ENCODE measurements around the gene CAMKK2. TPM values are rescaled to one million over a fixed set of nuclear protein-coding genes. Genes with fewer than 3 reads are reported as not detected.

Gene CAMKK2
- total RNA-seq, 2 experiments from 2014 or later = 21.1 to 27.6 TPM

GRCh38 chr12:121255433-121255832 lies 41.1 kb downstream of the CAMKK2 start:
- Histone ChIP-seq H3K9me2 (ENCODE audit: insufficient read depth, low read length) (no peaks in the 10 kb centered on the region), H3K4me2 (ENCODE audit: low read length) (no peak overlapping the region), H3K36me3 (ENCODE audit: insufficient read depth, low read length) (peaks cover 72% of the 10 kb centered on the region), H3K4me1 (ENCODE audit: insufficient read depth, low read length, poor library complexity, severe bottlenecking) (no peaks in the 10 kb centered on the region), H4K20me1 (ENCODE audit: insufficient read depth, low read length) (no peaks in the 10 kb centered on the region), H2AFZ (ENCODE audit: low read length) (no peak overlapping the region), H3K4me3 (ENCODE audit: low read depth, low read length, poor library complexity, severe bottlenecking) (no peak overlapping the region), H3K79me2 (ENCODE audit: insufficient read depth, low read depth, low read length) (no peaks in the 10 kb centered on the region), H3K27ac (ENCODE audit: low read depth, low read length, poor library complexity, severe bottlenecking) (no peak overlapping the region), H3K9me3 (ENCODE audit: low read length) (no peaks in the 10 kb centered on the region)
- DNase-seq (ENCODE audit: low spot score) = no peak
- intact Hi-C loops (cut with micrococcal nuclease; ENCODE audit: unreplicated experiment) = no loop called here
- ChIA-PET CTCF (ENCODE audit: unreplicated experiment) (no interaction called here), POLR2A (no interaction called here)
- no peak for TF ChIP-seq CTCF (conservative IDR thresholded peaks at IDR 0.05; ENCODE audit: low read length)
- TF ChIP-seq EZH2phosphoT487 (IDR thresholded peaks at IDR 0.05; ENCODE audit: borderline replicate concordance, low read depth, low read length) = no peak
- BruUV-seq (replicated peaks) = no TSS peak

- H3K79me2 ChIP-seq (ENCODE audit: insufficient read depth, low read depth, low read length) = no peaks in the 10 kb centered on the region
- CTCF ChIA-PET (ENCODE audit: unreplicated experiment) = no interaction called here
- H3K4me2 ChIP-seq (ENCODE audit: low read length) = no peak overlapping the region
- H4K20me1 ChIP-seq (ENCODE audit: insufficient read depth, low read length) = no peaks in the 10 kb centered on the region
- H3K27ac ChIP-seq (ENCODE audit: low read depth, low read length, poor library complexity, severe bottlenecking) = no peak overlapping the region
- BruUV-seq (replicated peaks) = no TSS peak
- no peak for DNase-seq (ENCODE audit: low spot score)
- no peaks in the 10 kb centered on the region for H3K9me3 ChIP-seq (ENCODE audit: low read length)
- H3K4me1 ChIP-seq (ENCODE audit: insufficient read depth, low read length, poor library complexity, severe bottlenecking) = no peaks in the 10 kb centered on the region
- POLR2A ChIA-PET = no interaction called here
- H2AFZ ChIP-seq (ENCODE audit: low read length) = no peak overlapping the region
- no peaks in the 10 kb centered on the region for H3K9me2 ChIP-seq (ENCODE audit: insufficient read depth, low read length)
- intact Hi-C loops (cut with micrococcal nuclease; ENCODE audit: unreplicated experiment) = no loop called here
- H3K36me3 ChIP-seq (ENCODE audit: insufficient read depth, low read length) = peaks cover 70% of the 10 kb centered on the region
- TF ChIP-seq CTCF (conservative IDR thresholded peaks at IDR 0.05; ENCODE audit: low read length) (no peak), EZH2phosphoT487 (IDR thresholded peaks at IDR 0.05; ENCODE audit: borderline replicate concordance, low read depth, low read length) (no peak)
- no peak overlapping the region for H3K4me3 ChIP-seq (ENCODE audit: low read depth, low read length, poor library complexity, severe bottlenecking)
These were observed 42.7 kb downstream of the CAMKK2 start for GRCh38 chr12:121253638-121254335.

- TF ChIP-seq CTCF (conservative IDR thresholded peaks at IDR 0.05; ENCODE audit: low read length) = no peak
- TF ChIP-seq EZH2phosphoT487 (IDR thresholded peaks at IDR 0.05; ENCODE audit: borderline replicate concordance, low read depth, low read length) = no peak
- POLR2A ChIA-PET = interaction anchor here (0.6 kb wide), 1 partner anchor 446 kb away, joined by 3 read pairs; no protein-coding TSS in a partner anchor
- H3K4me3 ChIP-seq (ENCODE audit: low read depth, low read length, poor library complexity, severe bottlenecking) = no peak overlapping the region
- no TSS peak for BruUV-seq (replicated peaks)
- H3K27ac ChIP-seq (ENCODE audit: low read depth, low read length, poor library complexity, severe bottlenecking) = no peak overlapping the region
- H3K9me2 ChIP-seq (ENCODE audit: insufficient read depth, low read length) = no peaks in the 10 kb centered on the region
- H3K4me1 ChIP-seq (ENCODE audit: insufficient read depth, low read length, poor library complexity, severe bottlenecking) = no peaks in the 10 kb centered on the region
- no peak overlapping the region for H3K4me2 ChIP-seq (ENCODE audit: low read length)
- H3K9me3 ChIP-seq (ENCODE audit: low read length) = no peaks in the 10 kb centered on the region
- CTCF ChIA-PET (ENCODE audit: unreplicated experiment) = no interaction called here
- H2AFZ ChIP-seq (ENCODE audit: low read length) = no peak overlapping the region
- intact Hi-C loops (cut with micrococcal nuclease; ENCODE audit: unreplicated experiment) = no loop called here
- no peak for DNase-seq (ENCODE audit: low spot score)
- H3K36me3 ChIP-seq (ENCODE audit: insufficient read depth, low read length) = peaks cover 79% of the 10 kb centered on the region
- H3K79me2 ChIP-seq (ENCODE audit: insufficient read depth, low read depth, low read length) = no peaks in the 10 kb centered on the region
- H4K20me1 ChIP-seq (ENCODE audit: insufficient read depth, low read length) = no peaks in the 10 kb centered on the region
These were observed 43.7 kb downstream of the CAMKK2 start for GRCh38 chr12:121252712-121253345.
